WTC11 (cell line): ENCODE data around the gene TOGARAM2. TPM values are rescaled to one million over a fixed set of nuclear protein-coding genes. Genes with fewer than 3 reads are reported as not detected.

Experiments used
- ATAC-seq: fragments of 200-7000 bp; cut with Tn5 transposase; 2 replicates; pipeline ENCODE4 v1.10.0; 2021; ENCODE audit warnings: mild to moderate bottlenecking, moderate library complexity
- CTCF ChIA-PET: fragments of 300-600 bp; sonication (Branson Sonifier 250); formaldehyde crosslinking; loops from one replicate; lab custom pipeline; 2021; ENCODE audit warnings: antibody characterized with exemption; lab: Charles Lee
- POLR2A ChIA-PET: fragments of 350-600 bp; sonication (Branson Sonifier 250); formaldehyde crosslinking; loops from one replicate; lab custom pipeline; 2021; ENCODE audit warnings: antibody characterized with exemption; lab: Charles Lee
- DNase-seq: peaks from one replicate; pipeline ENCODE4 v3.0.0; 2021; ENCODE audit warnings: low spot score
- H3K27ac Mint-ChIP-seq: 2 replicates; pipeline ENCODE4 v1.8.0; 2021; ENCODE audit warnings: mixed read lengths
- H3K27me3 Mint-ChIP-seq: 2 replicates; pipeline ENCODE4 v1.8.0; 2021; ENCODE audit warnings: low read depth, mild to moderate bottlenecking, moderate library complexity, mixed read lengths
- H3K36me3 Mint-ChIP-seq: 2 replicates; pipeline ENCODE4 v1.8.0; 2021; ENCODE audit warnings: mixed read lengths
- H3K4me1 Mint-ChIP-seq: 2 replicates; pipeline ENCODE4 v1.8.0; 2022; ENCODE audit warnings: mixed read lengths
- H3K4me3 Mint-ChIP-seq: 2 replicates; pipeline ENCODE4 v1.8.0; 2021; ENCODE audit warnings: mild to moderate bottlenecking, moderate library complexity, mixed read lengths
- H3K9me3 Mint-ChIP-seq: 2 replicates; pipeline ENCODE4 v1.8.0; 2021; ENCODE audit warnings: mixed read lengths
- ATF1 ChIP-seq: sonication (generic); formaldehyde crosslinking; IDR thresholded peaks from 2 replicates; pipeline ENCODE4 v1.8.1; 2023; ENCODE audit warnings: mild to moderate bottlenecking, moderate library complexity, missing genetic modification reagents
- FOXJ3 ChIP-seq: sonication (generic); formaldehyde crosslinking; IDR thresholded peaks from 2 replicates; pipeline ENCODE4 v1.9.0; 2021; ENCODE audit warnings: missing genetic modification reagents, mild to moderate bottlenecking, borderline replicate concordance
- HMGA2 ChIP-seq: fragments of 250-450 bp; sonication (Bioruptor Pico); IDR thresholded peaks from 2 replicates; pipeline ENCODE4 v1.4.0; 2021; ENCODE audit warnings: mild to moderate bottlenecking, moderate library complexity
- MYBL2 ChIP-seq: sonication (generic); formaldehyde crosslinking; IDR thresholded peaks from 2 replicates; pipeline ENCODE4 v1.8.1; 2023; ENCODE audit warnings: mild to moderate bottlenecking, moderate library complexity, missing genetic modification reagents
- NFE2L1 ChIP-seq: sonication (generic); formaldehyde crosslinking; IDR thresholded peaks from 2 replicates; pipeline ENCODE4 v1.8.1; 2023; ENCODE audit warnings: missing genetic modification reagents
- NR1H2 ChIP-seq: sonication (generic); formaldehyde crosslinking; IDR thresholded peaks from 2 replicates; pipeline ENCODE4 v1.9.0; 2021; ENCODE audit warnings: mild to moderate bottlenecking, moderate library complexity, missing genetic modification reagents
- NR2C2 ChIP-seq: sonication (generic); formaldehyde crosslinking; IDR thresholded peaks from 2 replicates; pipeline ENCODE4 v1.8.0; 2022; ENCODE audit warnings: mild to moderate bottlenecking, missing genetic modification reagents
- OVOL2 ChIP-seq: fragments of 250-450 bp; sonication (Bioruptor Pico); IDR thresholded peaks from 2 replicates; pipeline ENCODE4 v1.9.0; 2021; ENCODE audit warnings: mild to moderate bottlenecking, borderline replicate concordance
- RELA ChIP-seq: sonication (generic); formaldehyde crosslinking; IDR thresholded peaks from 2 replicates; pipeline ENCODE4 v1.8.1; 2022; ENCODE audit warnings: missing genetic modification reagents, mild to moderate bottlenecking, borderline replicate concordance
- SMAD4 ChIP-seq: sonication (generic); formaldehyde crosslinking; IDR thresholded peaks from 2 replicates; pipeline ENCODE4 v1.8.0; 2022; ENCODE audit warnings: mild to moderate bottlenecking, missing genetic modification reagents
- TCF7 ChIP-seq: sonication (generic); formaldehyde crosslinking; IDR thresholded peaks from 2 replicates; pipeline ENCODE4 v1.8.0; 2022; ENCODE audit warnings: mild to moderate bottlenecking, low read depth, missing genetic modification reagents, moderate library complexity
- TP53 ChIP-seq: sonication (generic); formaldehyde crosslinking; IDR thresholded peaks from 2 replicates; pipeline ENCODE4 v1.8.1; 2023; ENCODE audit warnings: mild to moderate bottlenecking, missing genetic modification reagents
- ZNF396 ChIP-seq: fragments of 250-450 bp; sonication (Bioruptor Pico); IDR thresholded peaks from 2 replicates; pipeline ENCODE4 v1.8.0; 2021; ENCODE audit warnings: mild to moderate bottlenecking, moderate library complexity, borderline replicate concordance
- ZNF416 ChIP-seq: fragments of 250-450 bp; sonication (Bioruptor Pico); IDR thresholded peaks from 2 replicates; pipeline ENCODE4 v1.9.0; 2021; ENCODE audit warnings: mild to moderate bottlenecking, inconsistent platforms
- ZSCAN18 ChIP-seq: fragments of 250-450 bp; sonication (Bioruptor Pico); IDR thresholded peaks from 2 replicates; pipeline ENCODE4 v2.1.2; 2022; ENCODE audit warnings: mild to moderate bottlenecking, moderate library complexity
- total RNA-seq: library from RNA; stranded (reverse); gene quantifications from 3 replicates; pipeline ENCODE4 v1.2.3, GENCODE V29; 2021
- TF ChIP-seq, protein P1 (sequence below): sonication (generic); formaldehyde crosslinking; IDR thresholded peaks from 2 replicates; pipeline ENCODE4 v1.8.0; 2022; ENCODE audit warnings: mild to moderate bottlenecking, missing genetic modification reagents
- TF ChIP-seq, protein P2 (sequence below): sonication (generic); formaldehyde crosslinking; conservative IDR thresholded peaks from 2 replicates; pipeline ENCODE4 v1.8.1; 2022; ENCODE audit warnings: mild to moderate bottlenecking, missing genetic modification reagents
- TF ChIP-seq, protein P3 (sequence below): sonication (generic); formaldehyde crosslinking; IDR thresholded peaks from 2 replicates; pipeline ENCODE4 v1.8.1; 2022; ENCODE audit warnings: mild to moderate bottlenecking, missing genetic modification reagents, moderate library complexity, borderline replicate concordance
- TF ChIP-seq, protein P4 (sequence below): sonication (generic); formaldehyde crosslinking; IDR thresholded peaks from 2 replicates; pipeline ENCODE4 v1.8.0; 2022; ENCODE audit warnings: mild to moderate bottlenecking, missing genetic modification reagents
- TF ChIP-seq, protein P5 (sequence below): fragments of 250-450 bp; sonication (Bioruptor Pico); conservative IDR thresholded peaks from 2 replicates; pipeline ENCODE4 v1.9.0; 2021; ENCODE audit warnings: mild to moderate bottlenecking

The TOGARAM2 gene
- total RNA-seq, 1 experiment from 2014 or later = 1.0 TPM

- Mint-ChIP-seq H3K36me3 (no peaks in the 10 kb centered on the region), H3K9me3 (no peaks in the 10 kb centered on the region), H3K27ac (no peak overlapping the region), H3K4me3 (no peak overlapping the region), H3K27me3 (no peaks in the 10 kb centered on the region), H3K4me1 (peaks cover 16% of the 10 kb centered on the region)
- POLR2A ChIA-PET = no interaction called here
- CTCF ChIA-PET = no interaction called here
- no peak for ATAC-seq
- no peak for DNase-seq
- TF ChIP-seq NFE2L1 (CRISPR knock-in tag) = no peak
- TF ChIP-seq, protein P1, sequence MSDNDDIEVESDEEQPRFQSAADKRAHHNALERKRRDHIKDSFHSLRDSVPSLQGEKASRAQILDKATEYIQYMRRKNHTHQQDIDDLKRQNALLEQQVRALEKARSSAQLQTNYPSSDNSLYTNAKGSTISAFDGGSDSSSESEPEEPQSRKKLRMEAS (CRISPR knock-in tag) = no peak
- TF ChIP-seq ZNF416 (CRISPR knock-in tag) = no peak
- TF ChIP-seq OVOL2 (CRISPR knock-in tag) = no peak
- TF ChIP-seq, protein P2, sequence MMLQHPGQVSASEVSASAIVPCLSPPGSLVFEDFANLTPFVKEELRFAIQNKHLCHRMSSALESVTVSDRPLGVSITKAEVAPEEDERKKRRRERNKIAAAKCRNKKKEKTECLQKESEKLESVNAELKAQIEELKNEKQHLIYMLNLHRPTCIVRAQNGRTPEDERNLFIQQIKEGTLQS (CRISPR knock-in tag) = no peak
- no peak for TF ChIP-seq TCF7 (CRISPR knock-in tag)
- TF ChIP-seq, protein P3, sequence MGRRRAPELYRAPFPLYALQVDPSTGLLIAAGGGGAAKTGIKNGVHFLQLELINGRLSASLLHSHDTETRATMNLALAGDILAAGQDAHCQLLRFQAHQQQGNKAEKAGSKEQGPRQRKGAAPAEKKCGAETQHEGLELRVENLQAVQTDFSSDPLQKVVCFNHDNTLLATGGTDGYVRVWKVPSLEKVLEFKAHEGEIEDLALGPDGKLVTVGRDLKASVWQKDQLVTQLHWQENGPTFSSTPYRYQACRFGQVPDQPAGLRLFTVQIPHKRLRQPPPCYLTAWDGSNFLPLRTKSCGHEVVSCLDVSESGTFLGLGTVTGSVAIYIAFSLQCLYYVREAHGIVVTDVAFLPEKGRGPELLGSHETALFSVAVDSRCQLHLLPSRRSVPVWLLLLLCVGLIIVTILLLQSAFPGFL (CRISPR knock-in tag) = no peak
- no peak for TF ChIP-seq ATF1 (CRISPR knock-in tag)
- TF ChIP-seq RELA (CRISPR knock-in tag) = no peak
- no peak for TF ChIP-seq TP53
- TF ChIP-seq SMAD4 (CRISPR knock-in tag) = no peak
Observed at GRCh38 chr2:29006980-29007301, 25.8 kb downstream of the TOGARAM2 start.

DNA sequence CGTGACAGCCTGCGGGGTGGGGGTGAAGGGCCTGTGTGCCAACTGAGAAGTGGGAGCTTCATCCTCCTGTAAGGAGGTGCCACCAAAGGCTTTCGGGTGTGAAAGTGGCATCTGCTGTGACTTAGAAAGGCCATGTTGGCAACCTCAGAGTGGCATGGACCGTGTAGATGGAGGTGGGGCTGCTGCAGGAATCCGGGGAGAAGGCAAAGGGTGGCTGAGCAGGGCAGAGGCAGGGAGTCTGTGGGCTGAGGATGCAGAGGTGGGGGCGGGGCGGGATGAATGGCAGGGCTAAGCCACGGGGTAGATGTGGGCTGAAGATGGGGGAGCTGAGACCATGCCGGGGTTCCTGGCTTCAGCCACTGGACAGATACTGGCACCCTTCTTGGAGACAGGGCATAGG is 28.2 kb downstream of the TOGARAM2 start:
- POLR2A ChIA-PET = interaction anchor here (0.6 kb wide), 1 partner anchor 265 kb away, joined by 3 read pairs; no protein-coding TSS in a partner anchor
- ATAC-seq (no peak), DNase-seq (no peak)
- no peak overlapping the region for H3K27ac Mint-ChIP-seq
- CTCF ChIA-PET = interaction anchor here (1.5 kb wide), 1 partner anchor 15 kb away, joined by 3 read pairs; no protein-coding TSS in a partner anchor
- H3K9me3 Mint-ChIP-seq = no peaks in the 10 kb centered on the region
- no peaks in the 10 kb centered on the region for H3K27me3 Mint-ChIP-seq
- peaks cover 17% of the 10 kb centered on the region for H3K4me1 Mint-ChIP-seq
- no peaks in the 10 kb centered on the region for H3K36me3 Mint-ChIP-seq
- no peak for TF ChIP-seq ZNF396 (CRISPR knock-in tag)
- TF ChIP-seq HMGA2 (CRISPR knock-in tag) = no peak
- TF ChIP-seq ZNF416 (CRISPR knock-in tag) = no peak
- no peak for TF ChIP-seq NR2C2 (CRISPR knock-in tag)
- TF ChIP-seq, protein P4, sequence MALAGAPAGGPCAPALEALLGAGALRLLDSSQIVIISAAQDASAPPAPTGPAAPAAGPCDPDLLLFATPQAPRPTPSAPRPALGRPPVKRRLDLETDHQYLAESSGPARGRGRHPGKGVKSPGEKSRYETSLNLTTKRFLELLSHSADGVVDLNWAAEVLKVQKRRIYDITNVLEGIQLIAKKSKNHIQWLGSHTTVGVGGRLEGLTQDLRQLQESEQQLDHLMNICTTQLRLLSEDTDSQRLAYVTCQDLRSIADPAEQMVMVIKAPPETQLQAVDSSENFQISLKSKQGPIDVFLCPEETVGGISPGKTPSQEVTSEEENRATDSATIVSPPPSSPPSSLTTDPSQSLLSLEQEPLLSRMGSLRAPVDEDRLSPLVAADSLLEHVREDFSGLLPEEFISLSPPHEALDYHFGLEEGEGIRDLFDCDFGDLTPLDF (CRISPR knock-in tag) = no peak
- TF ChIP-seq, protein P5, sequence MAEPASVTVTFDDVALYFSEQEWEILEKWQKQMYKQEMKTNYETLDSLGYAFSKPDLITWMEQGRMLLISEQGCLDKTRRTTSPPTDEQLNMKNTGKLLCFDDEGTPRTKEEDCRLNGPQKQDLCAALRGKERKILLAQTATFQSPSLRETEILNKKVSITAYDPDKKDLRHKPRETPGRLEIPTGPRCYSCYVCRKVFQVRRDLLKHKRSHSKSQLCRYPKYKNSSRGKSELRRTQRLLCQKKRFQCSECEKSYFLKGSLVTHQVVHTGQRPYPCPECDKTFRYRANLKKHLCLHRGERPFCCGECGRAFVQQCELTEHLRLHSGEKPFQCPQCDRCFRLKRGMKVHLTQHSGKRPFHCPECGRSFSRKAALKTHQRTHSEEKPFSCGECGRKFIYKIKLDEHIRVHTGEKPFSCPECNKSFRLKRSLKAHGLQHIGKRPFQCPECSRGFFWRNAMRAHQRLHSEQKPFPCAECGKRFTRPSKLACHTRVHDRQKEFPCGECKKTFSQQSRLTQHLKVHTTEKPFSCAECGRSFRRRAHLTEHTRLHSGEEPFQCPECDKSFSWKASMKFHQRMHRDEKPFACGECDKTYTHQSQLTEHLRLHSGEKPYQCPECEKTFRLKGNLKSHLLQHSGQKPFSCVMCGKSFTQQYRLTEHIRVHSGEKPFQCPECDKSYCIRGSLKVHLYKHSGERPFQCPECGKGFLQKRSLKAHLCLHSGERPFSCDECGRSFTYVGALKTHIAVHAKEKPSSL (CRISPR knock-in tag) = no peak
- no peak for TF ChIP-seq FOXJ3 (CRISPR knock-in tag)
- no peak for TF ChIP-seq NR1H2
- TF ChIP-seq ZSCAN18 (CRISPR knock-in tag) = no peak
- TF ChIP-seq MYBL2 = no peak
- no peak overlapping the region for H3K4me3 Mint-ChIP-seq
